Endodermal cell (in vitro differentiated cells): ENCODE data around the gene ADGRD1. TPM values are rescaled to one million over a fixed set of nuclear protein-coding genes. Genes with fewer than 3 reads are reported as not detected.

Source experiments
- DNase-seq: peaks from one replicate; pipeline ENCODE4 v3.0.0-alpha.2; 2017
- H3K27ac ChIP-seq: 2 replicates; pipeline ENCODE4 v1.5.1; 2013; ENCODE audit warnings: mild to moderate bottlenecking, low read depth, low read length, moderate library complexity
- H3K27me3 ChIP-seq: 2 replicates; pipeline ENCODE4 v1.6.1; 2013; ENCODE audit warnings: mild to moderate bottlenecking, low read length, moderate library complexity; ENCODE audit not compliant: insufficient read depth, control insufficient read depth, poor library complexity, severe bottlenecking
- H3K36me3 ChIP-seq: 2 replicates; pipeline ENCODE4 v1.7.0; 2013; ENCODE audit warnings: mild to moderate bottlenecking, low read length, moderate library complexity; ENCODE audit not compliant: control insufficient read depth, insufficient read depth
- H3K4me1 ChIP-seq: one replicate; pipeline ENCODE4 v1.7.0; 2013; ENCODE audit warnings: low read length; ENCODE audit not compliant: control insufficient read depth, insufficient read depth
- H3K4me3 ChIP-seq: 2 replicates; pipeline ENCODE4 v1.5.1; 2013; ENCODE audit warnings: mild to moderate bottlenecking, low read length, moderate library complexity
- H3K9ac ChIP-seq: 2 replicates; pipeline ENCODE4 v1.6.1; 2013; ENCODE audit warnings: mild to moderate bottlenecking, low read length, moderate library complexity; ENCODE audit not compliant: poor library complexity, severe bottlenecking; ENCODE audit errors: extremely low read depth
- H3K9me3 ChIP-seq: 2 replicates; pipeline ENCODE4 v1.6.1; 2013; ENCODE audit warnings: mild to moderate bottlenecking, low read length, moderate library complexity; ENCODE audit not compliant: control insufficient read depth
- H3K27ac Mint-ChIP-seq: 2 replicates; pipeline ENCODE4 v1.8.0; 2020; ENCODE audit warnings: mixed read lengths
- H3K27me3 Mint-ChIP-seq: 2 replicates; pipeline ENCODE4 v1.8.0; 2021; ENCODE audit warnings: mild to moderate bottlenecking, mixed read lengths; ENCODE audit not compliant: insufficient read depth
- H3K36me3 Mint-ChIP-seq: 2 replicates; pipeline ENCODE4 v1.8.0; 2020; ENCODE audit warnings: low read depth, mixed read lengths
- H3K4me1 Mint-ChIP-seq: 2 replicates; pipeline ENCODE4 v1.8.0; 2020; ENCODE audit warnings: mixed read lengths
- H3K4me3 Mint-ChIP-seq: 2 replicates; pipeline ENCODE4 v1.8.0; 2020; ENCODE audit warnings: mild to moderate bottlenecking, moderate library complexity, mixed read lengths
- H3K9me3 Mint-ChIP-seq: 2 replicates; pipeline ENCODE4 v1.8.0; 2020; ENCODE audit warnings: mild to moderate bottlenecking, mixed read lengths
- WGBS, 2 experiments: methylation state at CpG; one replicate each; pipeline versions ENCODE4 v1.1.5 to v1.1.7; 2013; ENCODE audit warnings: missing lambda C conversion rate in 2 of 2, mixed read lengths in 1 of 2; ENCODE audit not compliant: insufficient coverage in 1 of 2, insufficient read length in 1 of 2; 5-methylcytosine and 5-hydroxymethylcytosine counted together
- total RNA-seq, 2 donors: library from RNA; stranded (reverse); fragmentation: NEBNext Ultra II Directional in 1 of 2; extraction: Animal tissue kit (Norgen Biotek cat#: 25700) in 1 of 2; gene quantifications; 2 replicates in 1 of 2; 3 replicates in 1 of 2; pipeline ENCODE4 v1.2.1, GENCODE V29; 2021
- TF ChIP-seq, protein P1 (sequence below): fragments of 200-600 bp; sonication (generic); conservative IDR thresholded peaks from 2 replicates; pipeline ENCODE4 v1.5.0; 2021; ENCODE audit warnings: antibody characterized with exemption, mild to moderate bottlenecking

ADGRD1 gene
- total RNA-seq, 2 donors from 2014 or later, result 1.3 to 2.9 TPM

DNA sequence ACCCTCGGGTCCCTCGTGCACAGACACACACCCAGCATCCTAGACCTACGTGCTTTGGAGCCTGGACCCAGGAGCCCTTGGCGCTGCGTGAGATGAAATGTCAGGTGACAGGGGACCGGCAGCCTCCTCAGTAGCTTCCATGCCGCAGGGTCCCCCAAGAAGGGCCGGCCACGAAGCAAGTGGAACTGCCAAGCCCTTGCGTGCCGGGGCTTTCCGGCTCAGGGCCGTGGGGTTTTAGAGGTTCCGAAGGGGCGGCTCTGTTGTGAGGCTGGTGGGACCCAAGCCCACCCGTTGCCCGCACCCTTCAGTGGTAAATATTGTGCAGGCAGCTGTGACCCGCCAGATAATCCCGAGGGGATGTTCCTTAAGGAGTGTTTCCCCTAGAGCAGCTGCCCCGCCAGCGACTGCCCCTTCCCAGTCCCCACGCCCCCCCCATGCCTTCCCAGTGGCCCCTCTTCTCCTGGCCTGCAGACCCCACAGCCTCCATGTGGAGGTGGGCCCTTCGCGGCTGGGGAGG, 133.7 kb downstream of the ADGRD1 start:
- H3K9ac ChIP-seq, result no peak overlapping the region
- no peak overlapping the region for H3K4me3 ChIP-seq
- no peaks in the 10 kb centered on the region for H3K36me3 Mint-ChIP-seq
- DNase-seq, result peak; percentile 39
- H3K27ac Mint-ChIP-seq, result no peak overlapping the region
- no peaks in the 10 kb centered on the region for H3K27me3 ChIP-seq
- H3K27ac ChIP-seq, result no peak overlapping the region
- TF ChIP-seq, protein P1, sequence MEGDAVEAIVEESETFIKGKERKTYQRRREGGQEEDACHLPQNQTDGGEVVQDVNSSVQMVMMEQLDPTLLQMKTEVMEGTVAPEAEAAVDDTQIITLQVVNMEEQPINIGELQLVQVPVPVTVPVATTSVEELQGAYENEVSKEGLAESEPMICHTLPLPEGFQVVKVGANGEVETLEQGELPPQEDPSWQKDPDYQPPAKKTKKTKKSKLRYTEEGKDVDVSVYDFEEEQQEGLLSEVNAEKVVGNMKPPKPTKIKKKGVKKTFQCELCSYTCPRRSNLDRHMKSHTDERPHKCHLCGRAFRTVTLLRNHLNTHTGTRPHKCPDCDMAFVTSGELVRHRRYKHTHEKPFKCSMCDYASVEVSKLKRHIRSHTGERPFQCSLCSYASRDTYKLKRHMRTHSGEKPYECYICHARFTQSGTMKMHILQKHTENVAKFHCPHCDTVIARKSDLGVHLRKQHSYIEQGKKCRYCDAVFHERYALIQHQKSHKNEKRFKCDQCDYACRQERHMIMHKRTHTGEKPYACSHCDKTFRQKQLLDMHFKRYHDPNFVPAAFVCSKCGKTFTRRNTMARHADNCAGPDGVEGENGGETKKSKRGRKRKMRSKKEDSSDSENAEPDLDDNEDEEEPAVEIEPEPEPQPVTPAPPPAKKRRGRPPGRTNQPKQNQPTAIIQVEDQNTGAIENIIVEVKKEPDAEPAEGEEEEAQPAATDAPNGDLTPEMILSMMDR, result no peak
- no peaks in the 10 kb centered on the region for H3K9me3 Mint-ChIP-seq
- no peaks in the 10 kb centered on the region for H3K4me1 Mint-ChIP-seq
- no peaks in the 10 kb centered on the region for H3K4me1 ChIP-seq
- H3K36me3 ChIP-seq, result no peaks in the 10 kb centered on the region
- no peaks in the 10 kb centered on the region for H3K27me3 Mint-ChIP-seq
- WGBS, 2 experiments, result 88% methylated on average over 17 to 24 of the region's 24 CpGs
- no peaks in the 10 kb centered on the region for H3K9me3 ChIP-seq
- no peak overlapping the region for H3K4me3 Mint-ChIP-seq

DNA sequence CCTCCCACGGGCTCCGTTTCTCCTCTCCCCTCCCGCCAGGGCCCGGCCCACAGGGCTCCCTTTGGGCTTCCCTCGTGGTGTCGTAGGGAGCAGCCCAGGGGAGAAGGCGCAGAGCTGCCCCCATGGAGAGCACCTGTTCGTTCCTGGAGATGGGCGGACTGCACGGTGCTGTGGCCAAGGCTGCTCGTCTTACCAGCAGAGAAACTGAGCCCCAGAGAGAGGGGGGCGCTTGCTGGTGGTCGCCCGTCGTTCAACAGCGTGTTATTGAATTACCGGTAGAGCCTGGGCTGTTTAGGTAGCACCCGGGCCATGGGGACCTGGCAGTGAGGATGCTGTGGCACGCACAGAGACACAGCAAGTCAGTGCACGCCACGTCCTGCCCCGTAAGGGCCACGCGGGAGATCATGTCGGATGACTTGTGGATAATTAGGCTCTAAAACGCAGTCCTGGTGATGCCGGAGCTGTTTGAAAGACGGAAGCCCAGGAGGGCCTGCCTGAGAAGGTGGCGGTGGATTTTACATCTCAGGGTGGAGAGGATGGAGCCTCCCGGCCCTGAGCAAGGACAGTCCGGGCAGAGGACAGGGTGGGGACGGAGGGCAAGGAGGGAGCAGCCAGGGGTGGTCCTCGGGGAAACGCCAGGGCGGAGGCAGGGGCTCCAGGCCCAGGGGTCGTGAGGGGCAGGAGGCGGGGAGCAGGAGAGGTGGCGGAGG, 134.4 kb downstream of the ADGRD1 start:
- DNase-seq, result peak; percentile 39

DNA sequence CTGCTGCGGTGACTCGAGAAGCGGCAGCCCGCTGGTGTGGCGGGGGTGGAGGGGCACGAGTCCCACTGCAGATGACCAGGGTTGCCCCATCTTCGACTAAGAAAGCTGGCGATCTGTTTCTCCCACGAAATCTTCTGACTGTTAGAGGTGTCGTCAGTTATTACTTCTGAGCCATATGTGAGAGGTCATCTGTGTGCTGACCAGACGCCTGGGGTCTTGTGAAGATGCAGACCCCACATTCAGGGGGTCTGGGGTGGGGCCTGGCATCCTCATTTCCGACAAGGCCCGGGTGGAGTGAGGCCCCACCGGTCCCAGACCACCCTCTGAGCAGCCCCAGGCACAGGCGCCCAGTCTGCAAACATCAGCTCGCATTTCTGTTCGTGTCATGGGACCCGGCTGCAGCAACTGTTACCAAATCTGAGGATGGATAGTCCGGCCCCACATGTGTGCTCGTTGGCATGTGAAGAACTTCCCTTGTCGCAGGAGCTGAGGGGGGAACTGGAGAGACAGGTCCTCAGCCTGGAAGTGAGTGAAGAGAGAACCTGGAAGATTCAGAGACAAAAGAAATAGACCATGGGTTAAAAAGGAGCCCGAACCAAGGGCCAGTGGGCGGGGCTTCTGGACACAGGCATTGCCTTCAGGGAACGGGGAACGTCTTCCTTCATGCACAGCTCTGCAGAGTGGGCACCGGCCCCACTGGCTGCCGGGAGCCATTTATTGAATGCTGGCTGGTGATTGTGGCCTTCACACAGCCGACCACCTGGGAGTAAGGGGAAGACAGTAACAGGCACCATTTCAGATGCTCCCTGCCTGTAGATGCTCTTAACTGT, 135.2 kb downstream of the ADGRD1 start:
- Histone ChIP-seq H3K27ac (no peak overlapping the region), H3K9ac (no peak overlapping the region), H3K4me1 (no peaks in the 10 kb centered on the region), H3K9me3 (no peaks in the 10 kb centered on the region), H3K4me3 (no peak overlapping the region), H3K36me3 (no peaks in the 10 kb centered on the region), H3K27me3 (no peaks in the 10 kb centered on the region)
- no peaks in the 10 kb centered on the region for H3K9me3 Mint-ChIP-seq
- H3K27ac Mint-ChIP-seq, result no peak overlapping the region
- no peaks in the 10 kb centered on the region for H3K36me3 Mint-ChIP-seq
- TF ChIP-seq, protein P1, result no peak
- WGBS, 2 experiments, result 88 to 92% methylated on average over 22 to 28 of the region's 28 CpGs
- DNase-seq, result peak; percentile 39
- H3K4me1 Mint-ChIP-seq, result no peaks in the 10 kb centered on the region
- no peaks in the 10 kb centered on the region for H3K27me3 Mint-ChIP-seq
- no peak overlapping the region for H3K4me3 Mint-ChIP-seq

More for the DNA sequence above, 134.4 kb downstream of the ADGRD1 start:
- no peak overlapping the region for H3K4me3 Mint-ChIP-seq
- H3K36me3 Mint-ChIP-seq, result no peaks in the 10 kb centered on the region
- H3K27ac Mint-ChIP-seq, result peak overlapping the region; percentile 2
- Histone ChIP-seq H3K4me3 (no peak overlapping the region), H3K27me3 (no peaks in the 10 kb centered on the region), H3K9ac (no peak overlapping the region), H3K27ac (no peak overlapping the region), H3K36me3 (no peaks in the 10 kb centered on the region), H3K9me3 (no peaks in the 10 kb centered on the region), H3K4me1 (no peaks in the 10 kb centered on the region)
- 91 to 95% methylated on average over 29 to 38 of the region's 38 CpGs for WGBS, 2 experiments
- no peaks in the 10 kb centered on the region for H3K27me3 Mint-ChIP-seq
- H3K9me3 Mint-ChIP-seq, result no peaks in the 10 kb centered on the region
- H3K4me1 Mint-ChIP-seq, result no peaks in the 10 kb centered on the region
- TF ChIP-seq, protein P1, result no peak
